ENCODE measurements around the gene ASL. TPM values are rescaled to one million over a fixed set of nuclear protein-coding genes. Genes with fewer than 3 reads are reported as not detected.

The ASL gene
- total RNA-seq, 1 donor from 2014 or later = 26.6 TPM

- Mint-ChIP-seq H3K27me3 (ENCODE audit: unreplicated experiment) (no peaks in the 10 kb centered on the region), H3K27ac (ENCODE audit: unreplicated experiment) (no peak overlapping the region), H3K4me3 (ENCODE audit: unreplicated experiment) (no peak overlapping the region), H3K9me3 (ENCODE audit: unreplicated experiment) (peaks cover 2% of the 10 kb centered on the region), H3K4me1 (ENCODE audit: low read depth, unreplicated experiment) (no peaks in the 10 kb centered on the region), H3K36me3 (ENCODE audit: unreplicated experiment) (no peaks in the 10 kb centered on the region)
- no peak for TF ChIP-seq CTCF (IDR thresholded peaks at IDR 0.05; ENCODE audit: partially characterized antibody, unreplicated experiment)
- DNase-seq = no peak
These were observed 25.2 kb upstream of the ASL start for GRCh38 chr7:66050337-66050957.

GRCh38 chr7:66050990-66051448, 24.6 kb upstream of the ASL start:
- Mint-ChIP-seq H3K4me3 (ENCODE audit: unreplicated experiment) (no peak overlapping the region), H3K36me3 (ENCODE audit: unreplicated experiment) (no peaks in the 10 kb centered on the region), H3K27me3 (ENCODE audit: unreplicated experiment) (no peaks in the 10 kb centered on the region), H3K4me1 (ENCODE audit: low read depth, unreplicated experiment) (no peaks in the 10 kb centered on the region), H3K9me3 (ENCODE audit: unreplicated experiment) (peaks cover 4% of the 10 kb centered on the region), H3K27ac (ENCODE audit: unreplicated experiment) (no peak overlapping the region)
- no peak for DNase-seq
- no peak for TF ChIP-seq CTCF (IDR thresholded peaks at IDR 0.05; ENCODE audit: partially characterized antibody, unreplicated experiment)

DNA sequence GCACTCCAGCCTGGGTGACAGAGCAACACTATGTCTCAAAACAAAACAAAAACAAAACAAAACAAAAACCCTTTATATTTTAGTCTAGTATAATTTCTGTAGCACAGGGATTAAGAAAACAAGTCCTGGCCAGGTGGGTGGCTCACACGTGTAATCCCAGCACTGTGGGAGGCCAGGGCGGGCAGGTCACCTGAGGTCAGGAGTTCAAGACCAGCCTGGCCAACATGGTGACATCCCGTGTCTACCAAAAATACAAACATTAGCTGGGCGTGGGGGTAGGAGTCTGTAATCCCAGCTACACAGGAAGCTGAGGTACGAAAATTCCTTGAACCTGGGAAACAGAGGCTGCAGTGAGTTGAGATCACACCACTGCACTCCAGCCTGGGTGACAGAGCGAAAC, 23.2 kb upstream of the ASL start:
- no peak for DNase-seq
- Mint-ChIP-seq H3K4me1 (ENCODE audit: low read depth, unreplicated experiment) (no peaks in the 10 kb centered on the region), H3K27me3 (ENCODE audit: unreplicated experiment) (no peaks in the 10 kb centered on the region), H3K27ac (ENCODE audit: unreplicated experiment) (no peak overlapping the region), H3K9me3 (ENCODE audit: unreplicated experiment) (peaks cover 6% of the 10 kb centered on the region), H3K36me3 (ENCODE audit: unreplicated experiment) (no peaks in the 10 kb centered on the region), H3K4me3 (ENCODE audit: unreplicated experiment) (no peak overlapping the region)
- TF ChIP-seq CTCF (IDR thresholded peaks at IDR 0.05; ENCODE audit: partially characterized antibody, unreplicated experiment) = no peak

- Mint-ChIP-seq H3K9me3 (ENCODE audit: unreplicated experiment) (peaks cover 4% of the 10 kb centered on the region), H3K36me3 (ENCODE audit: unreplicated experiment) (no peaks in the 10 kb centered on the region), H3K27ac (ENCODE audit: unreplicated experiment) (no peak overlapping the region), H3K4me1 (ENCODE audit: low read depth, unreplicated experiment) (no peaks in the 10 kb centered on the region), H3K4me3 (ENCODE audit: unreplicated experiment) (no peak overlapping the region), H3K27me3 (ENCODE audit: unreplicated experiment) (no peaks in the 10 kb centered on the region)
- no peak for TF ChIP-seq CTCF (IDR thresholded peaks at IDR 0.05; ENCODE audit: partially characterized antibody, unreplicated experiment)
- DNase-seq = no peak
These were observed 21.6 kb upstream of the ASL start for GRCh38 chr7:66054063-66054462.

GRCh38 chr7:66055321-66055956, 20.2 kb upstream of the ASL start:
- H3K36me3 Mint-ChIP-seq (ENCODE audit: unreplicated experiment) = no peaks in the 10 kb centered on the region
- H3K4me1 Mint-ChIP-seq (ENCODE audit: low read depth, unreplicated experiment) = no peaks in the 10 kb centered on the region
- H3K9me3 Mint-ChIP-seq (ENCODE audit: unreplicated experiment) = peaks cover 4% of the 10 kb centered on the region
- H3K27me3 Mint-ChIP-seq (ENCODE audit: unreplicated experiment) = no peaks in the 10 kb centered on the region
- no peak overlapping the region for H3K4me3 Mint-ChIP-seq (ENCODE audit: unreplicated experiment)
- no peak for DNase-seq
- no peak for TF ChIP-seq CTCF (IDR thresholded peaks at IDR 0.05; ENCODE audit: partially characterized antibody, unreplicated experiment)
- H3K27ac Mint-ChIP-seq (ENCODE audit: unreplicated experiment) = no peak overlapping the region
